ENCODE data around the gene CDK5RAP2.

Gene CDK5RAP2

DNA sequence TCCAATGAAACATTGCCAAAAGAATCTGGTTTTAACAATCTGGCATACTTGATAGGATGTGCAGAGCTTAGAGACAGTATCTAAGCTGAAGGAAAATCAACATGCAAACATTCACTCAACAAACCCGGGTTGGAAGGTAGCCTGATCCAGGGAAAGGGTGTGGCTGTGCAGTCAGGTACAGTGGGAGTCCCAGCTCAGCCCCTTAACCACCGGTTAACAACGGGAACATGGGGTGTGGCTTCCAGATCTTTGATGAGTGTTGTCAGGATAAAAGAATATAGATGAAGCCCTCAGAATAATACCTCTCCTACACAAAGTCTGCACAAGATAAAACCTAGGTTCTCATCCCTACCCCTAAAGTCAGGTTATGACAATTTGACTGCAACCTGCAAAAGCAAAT, 127.3 kb downstream of the CDK5RAP2 start:
- no peaks in the 10 kb centered on the region for H3K27me3 Mint-ChIP-seq (ENCODE audit: low read depth, poor library complexity)

DNA sequence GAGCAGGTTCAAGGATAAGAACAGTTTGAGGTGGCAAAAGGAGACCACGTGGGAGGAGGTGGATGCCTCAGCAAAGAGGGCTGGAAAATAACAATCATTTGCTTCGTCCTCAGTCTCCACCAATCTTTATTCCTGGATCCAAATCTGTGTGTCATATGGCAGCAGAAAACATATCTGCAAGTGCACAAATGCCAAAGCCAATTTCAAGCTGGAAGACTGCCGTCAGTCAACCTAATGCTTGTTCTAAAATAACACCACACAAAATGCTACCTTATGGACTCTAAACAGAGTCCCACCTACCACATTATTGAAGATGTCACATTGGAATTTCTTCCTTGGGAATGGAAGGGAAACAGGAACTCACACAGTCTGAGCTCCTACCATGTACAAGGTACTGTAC, 129.1 kb downstream of the CDK5RAP2 start:
- no peak for DNase-seq
- Mint-ChIP-seq H3K27me3 (ENCODE audit: low read depth, poor library complexity) (no peaks in the 10 kb centered on the region), H3K4me3 (no peak overlapping the region), H3K9me3 (no peaks in the 10 kb centered on the region), H3K36me3 (ENCODE audit: low read depth) (peaks cover 54% of the 10 kb centered on the region), H3K27ac (no peak overlapping the region), H3K4me1 (peaks cover 9% of the 10 kb centered on the region)
- TF ChIP-seq, protein P1, sequence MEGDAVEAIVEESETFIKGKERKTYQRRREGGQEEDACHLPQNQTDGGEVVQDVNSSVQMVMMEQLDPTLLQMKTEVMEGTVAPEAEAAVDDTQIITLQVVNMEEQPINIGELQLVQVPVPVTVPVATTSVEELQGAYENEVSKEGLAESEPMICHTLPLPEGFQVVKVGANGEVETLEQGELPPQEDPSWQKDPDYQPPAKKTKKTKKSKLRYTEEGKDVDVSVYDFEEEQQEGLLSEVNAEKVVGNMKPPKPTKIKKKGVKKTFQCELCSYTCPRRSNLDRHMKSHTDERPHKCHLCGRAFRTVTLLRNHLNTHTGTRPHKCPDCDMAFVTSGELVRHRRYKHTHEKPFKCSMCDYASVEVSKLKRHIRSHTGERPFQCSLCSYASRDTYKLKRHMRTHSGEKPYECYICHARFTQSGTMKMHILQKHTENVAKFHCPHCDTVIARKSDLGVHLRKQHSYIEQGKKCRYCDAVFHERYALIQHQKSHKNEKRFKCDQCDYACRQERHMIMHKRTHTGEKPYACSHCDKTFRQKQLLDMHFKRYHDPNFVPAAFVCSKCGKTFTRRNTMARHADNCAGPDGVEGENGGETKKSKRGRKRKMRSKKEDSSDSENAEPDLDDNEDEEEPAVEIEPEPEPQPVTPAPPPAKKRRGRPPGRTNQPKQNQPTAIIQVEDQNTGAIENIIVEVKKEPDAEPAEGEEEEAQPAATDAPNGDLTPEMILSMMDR (IDR thresholded peaks at IDR 0.05): no peak

More for the DNA sequence above, 127.3 kb downstream of the CDK5RAP2 start:
- TF ChIP-seq, protein P1 (IDR thresholded peaks at IDR 0.05): no peak
- Mint-ChIP-seq H3K27ac (no peak overlapping the region), H3K4me3 (no peak overlapping the region), H3K9me3 (no peaks in the 10 kb centered on the region), H3K4me1 (peaks cover 6% of the 10 kb centered on the region), H3K36me3 (ENCODE audit: low read depth) (peaks cover 57% of the 10 kb centered on the region)
- no peak for DNase-seq

DNA sequence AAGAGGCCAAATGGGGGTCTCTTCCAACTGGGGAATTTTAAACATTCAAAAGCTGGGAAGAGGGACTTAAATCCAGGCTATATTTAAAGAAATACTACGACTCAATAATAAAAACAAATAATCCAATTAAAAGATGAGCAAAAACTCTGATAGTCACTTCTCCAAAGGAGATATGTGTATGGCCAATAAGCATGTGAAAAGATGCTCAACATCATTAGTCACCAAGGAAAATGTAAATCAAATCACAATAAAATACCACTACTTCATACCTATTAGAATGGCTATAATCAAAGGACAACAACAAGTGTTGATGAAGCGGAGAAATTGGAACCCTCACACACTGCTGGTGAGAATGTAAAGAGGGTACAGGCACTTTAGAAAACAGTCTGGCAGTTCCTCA, 130.4 kb downstream of the CDK5RAP2 start:
- Mint-ChIP-seq H3K4me3 (no peak overlapping the region), H3K36me3 (ENCODE audit: low read depth) (peaks cover 42% of the 10 kb centered on the region), H3K27ac (no peak overlapping the region), H3K9me3 (no peaks in the 10 kb centered on the region), H3K27me3 (ENCODE audit: low read depth, poor library complexity) (no peaks in the 10 kb centered on the region), H3K4me1 (peaks cover 4% of the 10 kb centered on the region)
- DNase-seq: no peak
- TF ChIP-seq, protein P1 (IDR thresholded peaks at IDR 0.05): no peak

DNA sequence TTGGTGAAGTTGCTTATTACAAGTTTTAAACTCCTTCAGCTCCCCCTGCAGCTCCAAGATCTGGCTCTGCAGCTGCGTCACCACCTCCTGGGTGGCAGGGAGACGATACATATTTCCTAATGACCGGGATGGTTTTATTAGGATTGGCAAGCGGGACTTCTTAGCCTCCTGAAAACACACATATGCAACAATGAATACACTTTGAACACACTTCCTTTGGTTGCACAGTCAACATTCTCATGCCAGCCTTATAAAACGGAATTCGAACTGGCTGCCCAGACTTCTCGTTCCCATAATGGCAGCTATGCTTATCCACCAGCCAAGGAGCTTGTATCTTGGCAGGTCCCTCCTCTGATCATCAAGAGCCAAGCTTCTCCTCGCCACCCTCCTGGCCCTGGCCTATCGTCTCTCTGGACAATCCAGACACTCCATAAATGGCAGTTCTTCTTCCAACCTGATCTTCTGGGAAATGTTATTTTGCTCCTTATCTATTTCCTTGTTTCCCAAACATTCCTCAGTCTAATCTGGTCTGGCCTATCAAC, 131.9 kb downstream of the CDK5RAP2 start:
- Mint-ChIP-seq H3K4me3 (no peak overlapping the region), H3K36me3 (ENCODE audit: low read depth) (peaks cover 46% of the 10 kb centered on the region), H3K27ac (no peak overlapping the region), H3K27me3 (ENCODE audit: low read depth, poor library complexity) (no peaks in the 10 kb centered on the region), H3K4me1 (peaks cover 8% of the 10 kb centered on the region), H3K9me3 (no peaks in the 10 kb centered on the region)
- DNase-seq: no peak
- TF ChIP-seq, protein P1 (IDR thresholded peaks at IDR 0.05): no peak

DNA sequence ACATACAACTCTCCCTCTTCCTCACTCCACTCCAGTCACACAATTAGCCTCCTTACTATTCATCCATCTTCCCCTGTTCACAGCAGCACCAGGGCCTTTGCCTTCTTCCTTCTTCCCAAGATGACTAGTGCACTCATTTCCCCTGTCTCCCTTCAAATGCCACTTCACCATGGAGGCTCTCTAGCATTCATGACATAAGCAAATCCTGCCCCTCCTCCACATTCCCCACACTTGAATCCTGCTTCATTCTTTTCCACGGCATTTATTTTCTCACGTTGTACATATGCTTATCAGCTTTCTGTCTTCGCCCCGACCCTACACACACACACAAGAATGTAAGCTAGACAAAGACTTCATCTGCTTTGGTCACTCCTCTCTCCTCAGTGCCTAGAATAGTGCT, 133.3 kb downstream of the CDK5RAP2 start:
- Mint-ChIP-seq H3K4me1 (peaks cover 8% of the 10 kb centered on the region), H3K36me3 (ENCODE audit: low read depth) (peaks cover 52% of the 10 kb centered on the region), H3K4me3 (no peak overlapping the region), H3K27ac (no peak overlapping the region), H3K9me3 (no peaks in the 10 kb centered on the region), H3K27me3 (ENCODE audit: low read depth, poor library complexity) (no peaks in the 10 kb centered on the region)
- DNase-seq: no peak
- TF ChIP-seq, protein P1 (IDR thresholded peaks at IDR 0.05): no peak

DNA sequence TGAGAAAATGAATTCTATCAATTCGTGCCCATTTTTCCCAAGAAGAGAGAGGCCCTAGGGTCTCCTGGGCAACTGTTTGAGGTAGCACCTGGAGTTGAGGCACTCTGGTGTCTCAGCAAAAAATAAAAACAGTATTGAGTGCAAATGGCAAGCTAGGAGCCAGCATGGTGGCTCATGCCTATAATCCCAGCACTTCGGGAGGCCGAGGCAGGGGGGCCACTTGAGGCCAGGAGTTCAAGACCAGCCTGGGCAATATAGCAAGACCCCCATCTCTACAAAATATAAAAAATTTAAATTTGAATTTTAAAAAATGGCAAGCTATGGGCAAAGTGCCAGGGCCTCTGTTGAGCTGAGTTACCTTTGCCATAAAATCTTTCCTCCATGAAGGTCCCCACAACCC, 136.0 kb downstream of the CDK5RAP2 start:
- Mint-ChIP-seq H3K4me3 (no peak overlapping the region), H3K36me3 (ENCODE audit: low read depth) (peaks cover 51% of the 10 kb centered on the region), H3K27me3 (ENCODE audit: low read depth, poor library complexity) (no peaks in the 10 kb centered on the region), H3K4me1 (peaks cover 8% of the 10 kb centered on the region), H3K9me3 (no peaks in the 10 kb centered on the region), H3K27ac (no peak overlapping the region)
- DNase-seq: no peak
- TF ChIP-seq, protein P1 (IDR thresholded peaks at IDR 0.05): no peak
